IPS-18a (cell line): Measurements from ENCODE around the gene RFX7.
"Not testable (repeated sequence)": the region's sequence is repeated elsewhere in the genome, so short reads cannot be mapped to it uniquely, and the experiment has no call there.

Source experiments
- H3K27ac ChIP-seq: one replicate; pipeline ENCODE4 v1.5.1; 2013; ENCODE audit warnings: low read length
- H3K27me3 ChIP-seq: one replicate; pipeline ENCODE4 v1.6.1; 2013; ENCODE audit warnings: mild to moderate bottlenecking, low read length; ENCODE audit not compliant: control insufficient read depth, insufficient read depth
- H3K36me3 ChIP-seq: one replicate; pipeline ENCODE4 v1.6.1; 2013; ENCODE audit warnings: low read depth, low read length; ENCODE audit not compliant: control insufficient read depth
- H3K4me1 ChIP-seq: one replicate; pipeline ENCODE4 v1.6.1; 2013; ENCODE audit warnings: low read depth, low read length; ENCODE audit not compliant: control insufficient read depth
- H3K4me3 ChIP-seq: one replicate; pipeline ENCODE4 v1.5.1; 2013; ENCODE audit warnings: low read length
- H3K9ac ChIP-seq: one replicate; pipeline ENCODE4 v1.6.1; 2013; ENCODE audit warnings: mild to moderate bottlenecking, low read length, moderate library complexity
- H3K9me3 ChIP-seq: one replicate; pipeline ENCODE4 v1.6.1; 2013; ENCODE audit warnings: low read depth, low read length; ENCODE audit not compliant: control insufficient read depth

Gene RFX7

DNA sequence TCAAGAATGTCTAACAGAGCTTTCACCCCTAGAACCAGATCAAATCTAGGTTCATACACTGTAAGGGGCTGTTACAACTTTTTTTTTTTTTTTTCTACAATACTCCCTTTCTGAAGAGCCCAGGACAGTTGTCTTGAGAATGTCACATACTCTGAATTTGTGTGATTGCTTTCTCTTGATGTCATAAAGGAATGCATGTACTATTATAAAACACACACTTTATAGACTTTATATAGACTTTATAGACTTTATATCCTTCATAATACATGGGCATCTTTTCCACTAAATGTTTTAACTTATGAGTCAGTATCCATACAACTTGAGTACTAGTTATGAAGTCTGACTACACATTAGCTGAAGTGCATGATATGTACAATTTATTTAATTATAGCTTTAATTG lies 26.3 kb downstream of the RFX7 start:
- no peak overlapping the region for H3K4me3 ChIP-seq
- H3K27ac ChIP-seq, result no peak overlapping the region
- peaks cover 13% of the 10 kb centered on the region for H3K4me1 ChIP-seq
- no peaks in the 10 kb centered on the region for H3K36me3 ChIP-seq
- peaks cover 4% of the 10 kb centered on the region for H3K9me3 ChIP-seq
- H3K9ac ChIP-seq, result no peak overlapping the region
- no peaks in the 10 kb centered on the region for H3K27me3 ChIP-seq

DNA sequence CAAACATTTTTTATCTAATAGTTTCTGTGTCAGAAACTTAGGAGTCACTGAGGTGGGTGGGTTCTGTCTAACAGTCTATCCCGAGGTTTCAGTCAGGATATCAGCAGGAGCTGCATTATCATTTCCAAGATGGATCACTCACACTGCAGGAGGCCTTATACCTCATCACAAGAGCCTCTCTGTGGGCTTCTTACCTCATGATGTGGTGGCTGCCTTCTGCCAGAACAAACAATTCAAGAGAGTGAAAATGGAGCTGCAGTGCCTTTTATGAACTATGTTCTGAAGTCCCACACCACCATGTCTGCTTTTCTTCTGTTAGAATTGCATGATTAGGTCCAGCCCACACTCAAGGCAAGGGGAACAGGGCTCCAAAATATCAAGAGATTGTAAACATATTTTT lies 27.9 kb downstream of the RFX7 start:
- Histone ChIP-seq H3K9ac (no peak overlapping the region), H3K36me3 (no peaks in the 10 kb centered on the region), H3K4me3 (no peak overlapping the region), H3K9me3 (no peaks in the 10 kb centered on the region), H3K4me1 (peaks cover 13% of the 10 kb centered on the region), H3K27ac (no peak overlapping the region), H3K27me3 (no peaks in the 10 kb centered on the region)

- H3K9ac ChIP-seq, result no peak overlapping the region
These were observed 31.6 kb downstream of the RFX7 start for GRCh38 chr15:56211960-56212550.

DNA sequence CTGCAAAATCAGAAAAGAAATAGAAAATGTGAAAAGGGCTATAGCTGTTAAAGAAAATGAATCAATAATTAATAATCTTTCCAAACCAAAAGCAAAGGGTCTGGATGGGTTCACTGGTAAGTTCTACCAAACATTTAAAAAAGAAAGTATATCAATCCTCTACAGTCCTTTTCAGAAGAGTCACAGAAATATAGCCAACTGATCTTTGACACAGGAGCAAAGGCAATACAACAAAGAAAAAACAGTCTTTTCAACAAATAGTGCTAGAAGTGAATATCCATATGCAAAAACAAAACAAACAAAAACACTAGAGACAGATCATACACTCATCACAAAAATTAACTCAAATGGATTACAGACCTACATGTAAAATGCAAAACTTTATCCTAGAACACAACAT lies 32.6 kb downstream of the RFX7 start:
- no peaks in the 10 kb centered on the region for H3K27me3 ChIP-seq
- H3K36me3 ChIP-seq, result no peaks in the 10 kb centered on the region
- no peak overlapping the region for H3K9ac ChIP-seq
- H3K4me1 ChIP-seq, result peaks cover 23% of the 10 kb centered on the region
- no peaks in the 10 kb centered on the region for H3K9me3 ChIP-seq
- no peak overlapping the region for H3K4me3 ChIP-seq
- H3K27ac ChIP-seq, result no peak overlapping the region

More at GRCh38 chr15:56211960-56212550, 31.6 kb downstream of the RFX7 start:
- Histone ChIP-seq H3K27ac (no peak overlapping the region), H3K27me3 (no peaks in the 10 kb centered on the region), H3K36me3 (no peaks in the 10 kb centered on the region), H3K4me1 (peaks cover 26% of the 10 kb centered on the region), H3K4me3 (no peak overlapping the region), H3K9me3 (no peaks in the 10 kb centered on the region)

DNA sequence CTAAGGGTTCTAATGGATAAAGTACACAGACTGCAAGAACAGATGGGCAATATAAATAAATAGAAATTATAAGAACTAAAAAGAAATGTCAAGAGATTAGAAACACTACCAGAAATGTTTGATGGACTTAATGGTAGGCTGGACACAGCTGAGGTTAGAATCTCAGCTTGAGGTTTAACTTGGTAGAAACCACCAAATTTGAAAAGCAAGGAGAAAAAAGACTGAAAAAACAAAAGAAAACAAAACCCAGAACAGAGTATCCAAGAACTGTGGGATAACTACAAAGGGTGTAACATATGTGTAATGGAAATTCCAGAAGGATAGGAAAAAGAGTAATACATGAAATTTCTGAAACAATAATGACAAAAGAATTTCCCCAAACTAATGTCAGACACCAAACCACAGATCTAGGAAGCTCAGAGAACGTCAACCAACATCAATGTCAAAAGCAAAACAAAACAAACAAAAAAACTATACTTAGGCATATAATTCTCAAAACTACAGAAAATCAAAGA lies 35.0 kb downstream of the RFX7 start:
- Histone ChIP-seq H3K27ac (no peak overlapping the region), H3K27me3 (no peaks in the 10 kb centered on the region), H3K9ac (no peak overlapping the region), H3K4me1 (peaks cover 33% of the 10 kb centered on the region), H3K4me3 (no peak overlapping the region), H3K9me3 (no peaks in the 10 kb centered on the region), H3K36me3 (no peaks in the 10 kb centered on the region)

GRCh38 chr15:56208185-56208584 lies 35.5 kb downstream of the RFX7 start:
- Histone ChIP-seq H3K4me3 (no peak overlapping the region), H3K9me3 (no peaks in the 10 kb centered on the region), H3K9ac (no peak overlapping the region), H3K4me1 (peaks cover 33% of the 10 kb centered on the region), H3K27me3 (no peaks in the 10 kb centered on the region), H3K27ac (no peak overlapping the region), H3K36me3 (no peaks in the 10 kb centered on the region)

DNA sequence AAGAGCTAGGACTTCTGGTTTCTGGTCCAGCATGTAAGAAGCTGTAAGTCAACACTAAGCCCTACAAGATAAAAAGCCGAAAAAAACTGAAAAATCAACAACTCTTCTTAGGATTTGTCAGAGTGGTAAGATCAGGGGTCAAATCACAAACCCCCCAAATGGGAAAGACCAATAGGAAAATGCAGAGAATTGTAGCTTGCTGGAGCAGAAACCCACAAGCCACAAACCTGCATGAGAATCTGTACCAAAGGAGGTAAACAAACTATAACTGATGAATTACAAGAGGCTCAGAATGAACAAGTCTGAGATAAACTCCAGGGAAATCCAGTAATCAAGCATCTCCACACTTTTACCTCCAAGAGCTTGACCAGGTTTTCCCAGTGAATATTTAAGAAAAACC lies 36.0 kb downstream of the RFX7 start:
- Histone ChIP-seq H3K9ac (no peak overlapping the region), H3K27ac (no peak overlapping the region), H3K36me3 (no peaks in the 10 kb centered on the region)

DNA sequence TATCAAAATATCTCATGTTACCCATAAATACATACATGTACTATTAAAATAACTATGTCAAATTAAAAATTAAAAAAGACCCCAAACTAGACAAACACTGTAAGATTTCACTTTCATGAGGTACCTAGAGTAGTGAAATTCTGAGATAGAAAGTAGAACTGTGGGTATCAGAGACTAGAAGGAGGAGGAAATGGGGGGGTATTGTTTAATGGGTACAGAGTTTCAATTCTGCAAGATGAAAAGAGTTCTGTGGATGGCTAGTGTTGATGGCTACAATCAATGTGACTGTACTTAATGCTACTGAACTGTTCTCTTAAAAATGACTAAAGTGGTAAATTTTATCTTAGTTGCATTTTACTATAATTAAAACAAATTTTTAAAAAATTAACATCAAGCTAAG lies 36.6 kb downstream of the RFX7 start:
- no peak overlapping the region for H3K9ac ChIP-seq
- peaks cover 33% of the 10 kb centered on the region for H3K4me1 ChIP-seq
- H3K4me3 ChIP-seq, result no peak overlapping the region

More for the DNA sequence above, 36.0 kb downstream of the RFX7 start:
- Histone ChIP-seq H3K27me3 (no peaks in the 10 kb centered on the region), H3K4me1 (peaks cover 33% of the 10 kb centered on the region), H3K4me3 (no peak overlapping the region), H3K9me3 (no peaks in the 10 kb centered on the region)

DNA sequence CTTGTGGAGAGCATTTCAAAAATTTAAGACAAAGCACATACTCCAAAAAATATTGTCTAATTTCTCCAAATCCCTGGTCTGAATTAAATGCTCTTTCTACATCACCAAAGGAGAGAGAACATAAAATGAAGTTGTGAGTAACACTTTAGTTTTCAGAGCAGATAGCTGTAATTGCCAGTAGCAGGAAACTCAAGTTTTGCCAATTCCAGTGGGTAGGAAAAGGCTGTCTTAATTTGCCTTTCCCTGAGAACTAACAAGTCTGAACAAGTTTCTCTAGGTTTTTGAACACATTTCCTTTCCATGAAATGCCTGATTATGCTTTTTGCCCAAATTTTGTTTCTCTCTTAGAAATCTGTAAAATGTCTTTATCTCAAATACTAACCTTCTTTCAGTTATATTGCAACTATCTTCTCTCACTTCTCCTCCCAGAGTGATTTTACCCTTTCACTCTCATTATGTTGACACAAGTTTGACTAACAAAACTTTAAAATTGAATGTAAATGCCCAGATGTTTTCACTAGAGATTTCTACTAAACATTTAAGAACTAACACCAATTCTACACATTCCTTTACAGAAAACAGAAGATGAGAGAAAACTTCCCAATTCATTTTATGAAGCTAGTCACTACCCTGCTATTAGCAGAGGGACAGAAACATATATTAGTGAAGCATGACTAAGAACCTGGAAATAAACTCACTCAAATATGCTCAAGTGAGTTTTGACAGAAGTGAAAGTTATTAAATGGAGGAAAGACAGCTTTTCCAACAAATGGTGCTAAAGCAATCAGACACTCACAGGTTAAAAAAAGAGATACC lies 38.4 kb downstream of the RFX7 start:
- Histone ChIP-seq H3K9me3 (no peaks in the 10 kb centered on the region), H3K4me1 (peaks cover 33% of the 10 kb centered on the region), H3K27me3 (no peaks in the 10 kb centered on the region), H3K9ac (no peak overlapping the region), H3K4me3 (no peak overlapping the region), H3K36me3 (no peaks in the 10 kb centered on the region), H3K27ac (peak overlapping the region; percentile 7)

More for the DNA sequence above, 36.6 kb downstream of the RFX7 start:
- no peaks in the 10 kb centered on the region for H3K36me3 ChIP-seq
- no peak overlapping the region for H3K27ac ChIP-seq
- no peaks in the 10 kb centered on the region for H3K27me3 ChIP-seq
- no peaks in the 10 kb centered on the region for H3K9me3 ChIP-seq

DNA sequence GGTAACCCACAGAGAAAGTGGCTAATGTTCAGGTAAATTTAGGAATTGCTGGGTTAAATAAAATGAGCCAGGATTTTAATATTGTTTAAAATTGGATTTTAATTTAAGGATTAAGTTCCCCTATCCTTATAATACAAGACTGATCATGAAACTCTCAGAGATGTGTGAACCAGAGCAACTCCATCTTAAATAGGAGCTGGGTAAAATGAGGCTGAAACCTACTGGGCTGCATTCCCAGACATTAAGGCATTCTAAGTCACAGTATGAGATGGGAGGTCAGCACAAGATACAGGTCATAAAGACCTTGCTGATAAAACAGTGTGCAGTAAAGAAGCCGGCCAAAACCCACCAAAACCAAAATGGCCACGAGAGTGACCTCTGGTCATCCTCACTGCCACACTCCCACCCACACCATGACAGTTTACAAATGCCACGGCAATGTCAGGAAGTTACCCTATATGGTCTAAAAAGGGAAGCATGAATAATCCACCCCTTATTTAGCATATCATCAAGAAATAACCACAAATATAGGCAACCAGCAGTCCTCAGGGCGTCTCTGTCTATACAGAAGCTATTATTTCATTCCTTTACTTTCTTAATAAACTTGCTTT lies 40.3 kb downstream of the RFX7 start:
- H3K27me3 ChIP-seq, H3K27ac ChIP-seq: not testable (repeated sequence)
- peaks cover 26% of the 10 kb centered on the region for H3K4me1 ChIP-seq

GRCh38 chr15:56202701-56203100 lies 41.0 kb downstream of the RFX7 start:
- Histone ChIP-seq H3K9me3 (no peaks in the 10 kb centered on the region), H3K27ac (no peak overlapping the region), H3K9ac (no peak overlapping the region), H3K4me1 (peaks cover 19% of the 10 kb centered on the region), H3K4me3 (no peak overlapping the region), H3K27me3 (no peaks in the 10 kb centered on the region), H3K36me3 (no peaks in the 10 kb centered on the region)

More for the DNA sequence above, 40.3 kb downstream of the RFX7 start:
- H3K36me3 ChIP-seq, H3K9me3 ChIP-seq, H3K4me3 ChIP-seq, H3K9ac ChIP-seq: not testable (repeated sequence)
